Gastrocnemius medialis (tissue), 4 donors: ENCODE measurements around the gene ATXN7L3B. TPM values are rescaled to one million over a fixed set of nuclear protein-coding genes. Genes with fewer than 3 reads are reported as not detected.

Source experiments
- ATAC-seq, 2 donors: fragments of 150-250 bp; one replicate each; pipeline ENCODE4 v1.9.1; 2016
- DNase-seq, 2 donors: peaks; one replicate each; pipeline ENCODE4 v3.0.0-alpha.2; 2019
- H3K27ac ChIP-seq, 4 donors: fragments of 200-600 bp; sonication (generic); 1 replicate in 1 of 4; 2 replicates in 3 of 4; pipeline ENCODE4 v1.5.1; 2016 to 2018; ENCODE audit warnings: mild to moderate bottlenecking in 2 of 4, moderate library complexity in 1 of 4
- H3K27me3 ChIP-seq, 3 donors: fragments of 200-600 bp; sonication (generic) in 2 of 3; 1 replicate in 1 of 3; 2 replicates in 2 of 3; pipeline versions ENCODE4 v1.5.1 to v1.6.0; 2016 to 2019; ENCODE audit warnings: mild to moderate bottlenecking in 1 of 3, moderate library complexity in 1 of 3
- H3K36me3 ChIP-seq, 2 donors: fragments of 200-600 bp; sonication (generic) in 1 of 2; one replicate each; pipeline ENCODE4 v1.5.1; 2017 to 2018
- H3K4me1 ChIP-seq, 2 donors: fragments of 200-600 bp; sonication (generic) in 1 of 2; one replicate each; pipeline ENCODE4 v1.5.1; 2016 to 2017; ENCODE audit warnings: mild to moderate bottlenecking in 2 of 2
- H3K4me3 ChIP-seq, 4 donors: fragments of 200-600 bp; sonication (generic) in 3 of 4; 1 replicate in 1 of 4; 2 replicates in 3 of 4; pipeline ENCODE4 v1.5.1; 2016 to 2019; ENCODE audit warnings: mild to moderate bottlenecking in 2 of 4
- H3K9me3 ChIP-seq, 3 donors: fragments of 200-600 bp; sonication (generic) in 2 of 3; 1 replicate in 1 of 3; 2 replicates in 2 of 3; pipeline ENCODE4 v1.5.1; 2016 to 2019
- CTCF ChIP-seq, 5 experiments: fragments of 450-650 bp in 3 of 5; fragments of 200-600 bp in 2 of 5; sonication (generic) in 2 of 5; IDR thresholded peaks in 4 of 5; conservative IDR thresholded peaks in 1 of 5; 1 replicate in 4 of 5; 2 replicates in 1 of 5; pipeline ENCODE4 v1.5.1; 2016 to 2019; ENCODE audit warnings: antibody characterized with exemption in 5 of 5, mild to moderate bottlenecking in 3 of 5, moderate library complexity in 3 of 5
- POLR2A ChIP-seq, 2 donors: fragments of 450-650 bp; IDR thresholded peaks; one replicate each; pipeline ENCODE4 v1.6.1; 2017; ENCODE audit warnings: antibody characterized with exemption in 2 of 2, mild to moderate bottlenecking in 2 of 2, moderate library complexity in 2 of 2
- in situ Hi-C, 4 donors: fragments of 200-750 bp; cut with MboI; loops; one replicate each; pipeline versions ENCODE4 v1.15.0 to v1.8.0; 2017; ENCODE audit warnings: low sequenced_read_pairs in 4 of 4
- intact Hi-C: fragments of 100-400 bp; cut with DNase I; formaldehyde crosslinking; loops from one replicate; pipeline ENCODE4 v1.15.1; 2023; ENCODE audit warnings: low total_unique reads
- total RNA-seq, 4 donors: library from RNA; depleted of rRNA; stranded (reverse); fragments of >200 nt; gene quantifications; one replicate each; pipeline versions ENCODE4 v1.1.0 to v1.2.3, GENCODE V29; 2016

ATXN7L3B gene
- total RNA-seq, 4 donors from 2014 or later = 13.6 to 21.7 (median 18.0) TPM

DNA sequence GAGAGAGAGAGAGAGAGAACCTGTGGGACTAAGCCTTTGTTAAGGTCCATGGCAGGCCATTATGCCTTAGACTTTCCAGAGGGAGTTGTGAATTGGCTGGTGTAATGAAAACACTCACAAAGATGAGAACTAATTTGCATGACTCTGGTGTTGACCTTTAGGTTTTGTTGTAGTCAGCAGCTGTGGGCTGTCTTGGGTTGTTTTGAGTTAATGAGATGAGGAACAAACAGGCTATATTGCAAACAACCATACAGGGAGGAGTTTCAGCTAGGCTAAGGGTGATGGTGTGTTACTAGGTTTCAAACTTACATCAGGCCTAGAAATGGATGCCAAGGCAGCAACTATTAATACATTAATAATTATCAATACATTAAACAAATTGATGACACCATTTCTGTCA, 26.3 kb downstream of the ATXN7L3B start:
- in situ Hi-C loops = no loop called here
- no peak for DNase-seq
- intact Hi-C loops = no loop called here
- Histone ChIP-seq H3K4me1 (no peaks in the 10 kb centered on the region), H3K4me3 (no peak overlapping the region), H3K27ac (no peak overlapping the region), H3K9me3 (no peaks in the 10 kb centered on the region), H3K27me3 (no peaks in the 10 kb centered on the region), H3K36me3 (no peaks in the 10 kb centered on the region)
- no peak for ATAC-seq
- TF ChIP-seq POLR2A (IDR thresholded peaks at IDR 0.05) (no peak), CTCF (IDR thresholded peaks at IDR 0.05 in 4 of 5, conservative IDR thresholded peaks at IDR 0.05 in 1 of 5) (no peak)

DNA sequence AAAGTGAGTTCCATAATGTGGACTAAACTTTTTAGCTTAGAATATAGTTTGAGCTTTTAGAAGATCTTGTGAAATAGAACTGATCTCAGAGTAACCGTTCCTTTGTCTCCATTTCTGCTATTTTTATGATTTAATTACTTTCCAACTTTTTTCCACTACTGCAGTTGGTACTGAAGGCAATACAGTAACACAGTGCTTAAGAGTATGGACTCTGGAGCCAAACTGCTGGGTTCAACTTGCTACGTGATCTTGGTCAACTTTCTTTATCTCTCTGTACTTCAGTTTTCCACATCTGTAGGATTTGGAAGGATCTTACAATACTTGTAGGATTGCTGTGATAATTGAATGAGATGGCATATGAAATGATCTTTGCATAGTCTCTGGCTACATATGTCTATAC, 40.9 kb downstream of the ATXN7L3B start:
- Histone ChIP-seq H3K27me3 (no peaks in the 10 kb centered on the region), H3K27ac (no peak overlapping the region), H3K36me3 (no peaks in the 10 kb centered on the region), H3K4me1 (no peaks in the 10 kb centered on the region), H3K4me3 (no peak overlapping the region), H3K9me3 (no peaks in the 10 kb centered on the region)
- no peak for TF ChIP-seq POLR2A (IDR thresholded peaks at IDR 0.05)
- TF ChIP-seq CTCF (IDR thresholded peaks at IDR 0.05 in 4 of 5, conservative IDR thresholded peaks at IDR 0.05 in 1 of 5) = no peak
- in situ Hi-C loops = no loop called here
- no peak for ATAC-seq
- DNase-seq = no peak
- intact Hi-C loops = no loop called here

DNA sequence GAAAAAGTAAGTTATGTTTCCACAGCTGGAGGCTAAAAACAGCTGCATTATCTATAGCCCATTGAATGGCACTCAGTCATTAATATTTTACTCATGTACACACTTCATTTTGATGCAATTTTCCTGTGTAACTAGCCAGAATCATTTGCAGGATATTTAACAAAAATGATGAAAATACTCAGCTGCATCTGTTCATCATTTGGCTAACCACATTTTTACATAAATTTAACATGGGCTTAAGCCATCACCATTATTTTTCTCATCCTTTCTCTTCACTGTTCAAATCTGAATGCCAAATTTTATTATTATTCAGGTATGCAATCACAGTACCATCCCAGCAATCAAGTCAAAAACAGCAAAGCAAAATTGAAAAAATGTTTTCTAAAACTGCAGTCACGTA, 41.8 kb downstream of the ATXN7L3B start:
- no peaks in the 10 kb centered on the region for H3K4me1 ChIP-seq
- H3K27ac ChIP-seq = no peak overlapping the region
- no peaks in the 10 kb centered on the region for H3K27me3 ChIP-seq
- DNase-seq (no peak), ATAC-seq (no peak)
- in situ Hi-C loops (no loop called here), intact Hi-C loops (no loop called here)
- no peak for TF ChIP-seq CTCF (IDR thresholded peaks at IDR 0.05 in 4 of 5, conservative IDR thresholded peaks at IDR 0.05 in 1 of 5)
- TF ChIP-seq POLR2A (IDR thresholded peaks at IDR 0.05) = no peak
- no peak overlapping the region for H3K4me3 ChIP-seq
- no peaks in the 10 kb centered on the region for H3K9me3 ChIP-seq
- no peaks in the 10 kb centered on the region for H3K36me3 ChIP-seq

- ATAC-seq = no peak
These were observed 42.3 kb downstream of the ATXN7L3B start for GRCh38 chr12:74579981-74580380.

More at GRCh38 chr12:74579981-74580380, 42.3 kb downstream of the ATXN7L3B start:
- Histone ChIP-seq H3K27me3 (no peaks in the 10 kb centered on the region), H3K9me3 (no peaks in the 10 kb centered on the region), H3K4me3 (no peak overlapping the region), H3K4me1 (no peaks in the 10 kb centered on the region), H3K27ac (no peak overlapping the region), H3K36me3 (no peaks in the 10 kb centered on the region)
- DNase-seq = no peak
- TF ChIP-seq POLR2A (IDR thresholded peaks at IDR 0.05) (no peak), CTCF (IDR thresholded peaks at IDR 0.05 in 4 of 5, conservative IDR thresholded peaks at IDR 0.05 in 1 of 5) (no peak)
- intact Hi-C loops = no loop called here
- in situ Hi-C loops = no loop called here
